ENCODE measurements around the gene SPINDOC.
A peak's percentile ranks its signal among the peaks of the same experiment; 100 is the strongest.
"Not testable (repeated sequence)": the region's sequence is repeated elsewhere in the genome, so short reads cannot be mapped to it uniquely, and the experiment has no call there.

Gene SPINDOC

GRCh38 chr11:63791495-63792167 is 21.6 kb upstream of the SPINDOC start:
- DNase-seq: no peak

- DNase-seq: no peak
These were observed 20.1 kb upstream of the SPINDOC start for GRCh38 chr11:63793161-63793560.

GRCh38 chr11:63795066-63795465 is 18.2 kb upstream of the SPINDOC start:
- no peak for DNase-seq

GRCh38 chr11:63800921-63801320 is 12.3 kb upstream of the SPINDOC start:
- no peak for DNase-seq

GRCh38 chr11:63802637-63803414 is 10.4 kb upstream of the SPINDOC start:
- DNase-seq: no peak

- DNase-seq: no peak
These were observed 9.0 kb upstream of the SPINDOC start for GRCh38 chr11:63804259-63804658.

- DNase-seq: no peak
These were observed 7.3 kb upstream of the SPINDOC start for GRCh38 chr11:63805844-63806415.

GRCh38 chr11:63810383-63810782 is 2.9 kb upstream of the SPINDOC start:
- not testable (repeated sequence) for DNase-seq

GRCh38 chr11:63811522-63811921 is 1.7 kb upstream of the SPINDOC start:
- no peak for DNase-seq

- peak; percentile 35 for DNase-seq
These were observed 517 bp downstream of the SPINDOC start for GRCh38 chr11:63813563-63814382.

GRCh38 chr11:63814383-63814736 is 1.1 kb downstream of the SPINDOC start:
- no peak for DNase-seq

GRCh38 chr11:63816166-63816565 is 2.9 kb downstream of the SPINDOC start:
- DNase-seq: no peak

GRCh38 chr11:63816732-63817131 is 3.5 kb downstream of the SPINDOC start:
- no peak for DNase-seq

- DNase-seq: no peak
These were observed 4.7 kb downstream of the SPINDOC start for GRCh38 chr11:63817758-63818498.

- no peak for DNase-seq
These were observed 5.4 kb downstream of the SPINDOC start for GRCh38 chr11:63818609-63819008.

GRCh38 chr11:63821411-63821810 is 8.2 kb downstream of the SPINDOC start:
- no peak for DNase-seq

GRCh38 chr11:63826471-63827190 is 13.4 kb downstream of the SPINDOC start:
- DNase-seq: no peak

GRCh38 chr11:63829823-63830489 is 16.7 kb downstream of the SPINDOC start:
- DNase-seq: no peak

- no peak for DNase-seq
These were observed 18.1 kb downstream of the SPINDOC start for GRCh38 chr11:63831326-63831725.

- DNase-seq: no peak
These were observed 19.1 kb downstream of the SPINDOC start for GRCh38 chr11:63832336-63832735.

- no peak for DNase-seq
These were observed 19.8 kb downstream of the SPINDOC start for GRCh38 chr11:63833048-63833447.
